Suprapubic skin (tissue), 3 donors: ENCODE data around the gene LRIG1.

Experiments used
- EP300 ChIP-seq: sonication (generic); formaldehyde crosslinking; IDR thresholded peaks from one replicate; pipeline ENCODE4 v1.6.1; 2017; ENCODE audit warnings: antibody characterized with exemption
- TF ChIP-seq, protein P1 (sequence below), 2 donors: fragments of 200-600 bp in 1 of 2; fragments of 450-650 bp in 1 of 2; sonication (generic) in 1 of 2; IDR thresholded peaks; one replicate each; pipeline ENCODE4 v1.5.1; 2016 to 2019; ENCODE audit warnings: antibody characterized with exemption in 2 of 2, mild to moderate bottlenecking in 1 of 2, moderate library complexity in 1 of 2

DNA sequence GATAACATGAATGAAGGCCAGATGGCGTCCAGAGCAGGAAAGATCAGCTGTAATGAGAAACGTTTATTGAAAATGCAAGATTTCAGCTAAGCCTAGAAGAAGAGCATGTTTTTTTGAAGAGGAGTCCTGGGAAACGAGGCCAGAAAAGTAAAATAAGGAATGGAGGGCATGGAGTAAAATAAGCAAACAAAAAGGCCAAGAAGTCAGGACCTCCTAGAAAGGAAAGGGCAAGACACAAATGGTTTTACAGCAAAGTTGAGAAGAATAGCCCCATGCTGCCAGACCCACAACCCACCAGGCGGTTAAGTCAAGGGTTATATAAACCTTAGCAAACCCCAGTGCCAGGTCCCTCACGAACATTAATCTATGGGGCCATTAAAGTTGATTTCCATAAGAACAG lies 30.5 kb downstream of the LRIG1 start:
- TF ChIP-seq, protein P1, sequence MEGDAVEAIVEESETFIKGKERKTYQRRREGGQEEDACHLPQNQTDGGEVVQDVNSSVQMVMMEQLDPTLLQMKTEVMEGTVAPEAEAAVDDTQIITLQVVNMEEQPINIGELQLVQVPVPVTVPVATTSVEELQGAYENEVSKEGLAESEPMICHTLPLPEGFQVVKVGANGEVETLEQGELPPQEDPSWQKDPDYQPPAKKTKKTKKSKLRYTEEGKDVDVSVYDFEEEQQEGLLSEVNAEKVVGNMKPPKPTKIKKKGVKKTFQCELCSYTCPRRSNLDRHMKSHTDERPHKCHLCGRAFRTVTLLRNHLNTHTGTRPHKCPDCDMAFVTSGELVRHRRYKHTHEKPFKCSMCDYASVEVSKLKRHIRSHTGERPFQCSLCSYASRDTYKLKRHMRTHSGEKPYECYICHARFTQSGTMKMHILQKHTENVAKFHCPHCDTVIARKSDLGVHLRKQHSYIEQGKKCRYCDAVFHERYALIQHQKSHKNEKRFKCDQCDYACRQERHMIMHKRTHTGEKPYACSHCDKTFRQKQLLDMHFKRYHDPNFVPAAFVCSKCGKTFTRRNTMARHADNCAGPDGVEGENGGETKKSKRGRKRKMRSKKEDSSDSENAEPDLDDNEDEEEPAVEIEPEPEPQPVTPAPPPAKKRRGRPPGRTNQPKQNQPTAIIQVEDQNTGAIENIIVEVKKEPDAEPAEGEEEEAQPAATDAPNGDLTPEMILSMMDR (IDR thresholded peaks at IDR 0.05): no peak
- no peak for TF ChIP-seq EP300
